ENCODE data around the gene CSGALNACT2. TPM values are rescaled to one million over a fixed set of nuclear protein-coding genes. Genes with fewer than 3 reads are reported as not detected.
"Not testable (repeated sequence)": the region's sequence is repeated elsewhere in the genome, so short reads cannot be mapped to it uniquely, and the experiment has no call there.

CSGALNACT2 gene
- total RNA-seq, 1 experiment from 2014 or later, result 3.6 TPM

- peak overlapping the region; percentile 83 for H2AFZ ChIP-seq (ENCODE audit: low read length)
- peaks cover 36% of the 10 kb centered on the region for H3K79me2 ChIP-seq (ENCODE audit: low read length)
- peak overlapping the region; percentile 53 for H3K9ac ChIP-seq (ENCODE audit: low read length)
- H3K27me3 ChIP-seq (ENCODE audit: low read length), result no peaks in the 10 kb centered on the region
- H3K9me2 ChIP-seq (replicated peaks; ENCODE audit: low read length), result no peaks in the 10 kb centered on the region
- H3K9me3 ChIP-seq (ENCODE audit: low read length), result no peaks in the 10 kb centered on the region
- no TSS peak for BruUV-seq (replicated peaks)
- H3K27ac ChIP-seq (ENCODE audit: low read length), result no peak overlapping the region
- DNase-seq, result peak; percentile 39
- H3K36me3 ChIP-seq (ENCODE audit: low read depth, low read length), result no peaks in the 10 kb centered on the region
- H3K4me1 ChIP-seq (ENCODE audit: insufficient read depth, low read length), result peaks cover 34% of the 10 kb centered on the region
- H3K4me2 ChIP-seq (ENCODE audit: low read length), result peak overlapping the region; percentile 83
- intact Hi-C loops (cut with micrococcal nuclease), result loop anchor here (5.0 kb wide), 1 partner anchor 219 kb away; no protein-coding TSS in a partner anchor
- CTCF ChIA-PET, result interaction anchor here (1.0 kb wide), 1 partner anchor 10 kb away, joined by 8 read pairs; no protein-coding TSS in a partner anchor
- H4K20me1 ChIP-seq (ENCODE audit: low read length), result peaks cover 14% of the 10 kb centered on the region; the same call in 1 of the 2 replicates
- peaks cover 9% of the 10 kb centered on the region for H3F3A ChIP-seq (ENCODE audit: low read length, unreplicated experiment)
- POLR2A ChIA-PET (ENCODE audit: unreplicated experiment), result no interaction called here
- peak; percentile 14 for ATAC-seq
- TF ChIP-seq CTCF (conservative IDR thresholded peaks at IDR 0.05; ENCODE audit: low read depth, low read length) (no peak), EZH2phosphoT487 (IDR thresholded peaks at IDR 0.05; ENCODE audit: borderline replicate concordance, low read length) (no peak), EZH2 (IDR thresholded peaks at IDR 0.05; ENCODE audit: low read length, unreplicated experiment) (no peak)
- H3K4me3 ChIP-seq (ENCODE audit: low read length), result peak overlapping the region; percentile 87
Measured at GRCh38 chr10:43138757-43139241, 554 bp downstream of the CSGALNACT2 start.

GRCh38 chr10:43141421-43141820 lies 3.2 kb downstream of the CSGALNACT2 start:
- Histone ChIP-seq H3K27me3 (ENCODE audit: low read length) (no peaks in the 10 kb centered on the region), H3K9ac (ENCODE audit: low read length) (no peak overlapping the region), H3K9me2 (replicated peaks; ENCODE audit: low read length) (no peaks in the 10 kb centered on the region), H3K9me3 (ENCODE audit: low read length) (no peaks in the 10 kb centered on the region), H3F3A (ENCODE audit: low read length, unreplicated experiment) (peaks cover 9% of the 10 kb centered on the region), H3K27ac (ENCODE audit: low read length) (no peak overlapping the region), H3K4me2 (ENCODE audit: low read length) (no peak overlapping the region), H3K36me3 (ENCODE audit: low read depth, low read length) (no peaks in the 10 kb centered on the region), H2AFZ (ENCODE audit: low read length) (no peak overlapping the region), H3K79me2 (ENCODE audit: low read length) (peaks cover 46% of the 10 kb centered on the region), H3K4me3 (ENCODE audit: low read length) (no peak overlapping the region), H4K20me1 (ENCODE audit: low read length) (peaks cover 14% of the 10 kb centered on the region; the same call in 1 of the 2 replicates), H3K4me1 (ENCODE audit: insufficient read depth, low read length) (peaks cover 24% of the 10 kb centered on the region)
- TF ChIP-seq CTCF (conservative IDR thresholded peaks at IDR 0.05; ENCODE audit: low read depth, low read length) (no peak), EZH2phosphoT487 (IDR thresholded peaks at IDR 0.05; ENCODE audit: borderline replicate concordance, low read length) (no peak), EZH2 (IDR thresholded peaks at IDR 0.05; ENCODE audit: low read length, unreplicated experiment) (no peak)
- no peak for ATAC-seq
- ChIA-PET CTCF (no interaction called here), POLR2A (ENCODE audit: unreplicated experiment) (no interaction called here)
- no TSS peak for BruUV-seq (replicated peaks)
- DNase-seq, result no peak
- intact Hi-C loops (cut with micrococcal nuclease), result loop anchor here (10.0 kb wide), 1 partner anchor 143 kb away; no protein-coding TSS in a partner anchor

GRCh38 chr10:43145311-43145710 lies 7.1 kb downstream of the CSGALNACT2 start:
- Histone ChIP-seq H3K36me3 (ENCODE audit: low read depth, low read length) (no peaks in the 10 kb centered on the region), H2AFZ (ENCODE audit: low read length) (no peak overlapping the region), H4K20me1 (ENCODE audit: low read length) (peaks cover 4% of the 10 kb centered on the region; the same call in 1 of the 2 replicates), H3F3A (ENCODE audit: low read length, unreplicated experiment) (no peaks in the 10 kb centered on the region), H3K9me2 (replicated peaks; ENCODE audit: low read length) (no peaks in the 10 kb centered on the region), H3K9me3 (ENCODE audit: low read length) (no peaks in the 10 kb centered on the region), H3K79me2 (ENCODE audit: low read length) (peaks cover 49% of the 10 kb centered on the region), H3K4me2 (ENCODE audit: low read length) (no peak overlapping the region), H3K4me3 (ENCODE audit: low read length) (no peak overlapping the region), H3K9ac (ENCODE audit: low read length) (no peak overlapping the region), H3K27ac (ENCODE audit: low read length) (no peak overlapping the region), H3K27me3 (ENCODE audit: low read length) (no peaks in the 10 kb centered on the region), H3K4me1 (ENCODE audit: insufficient read depth, low read length) (peaks cover 8% of the 10 kb centered on the region)
- CTCF ChIA-PET, result no interaction called here
- ATAC-seq, result no peak
- DNase-seq, result no peak
- BruUV-seq (replicated peaks), result no TSS peak
- intact Hi-C loops (cut with micrococcal nuclease), result loop anchor here (10.0 kb wide), 1 partner anchor 139 kb away; no protein-coding TSS in a partner anchor
- POLR2A ChIA-PET (ENCODE audit: unreplicated experiment), result no interaction called here
- TF ChIP-seq CTCF (conservative IDR thresholded peaks at IDR 0.05; ENCODE audit: low read depth, low read length) (no peak), EZH2 (IDR thresholded peaks at IDR 0.05; ENCODE audit: low read length, unreplicated experiment) (no peak), EZH2phosphoT487 (IDR thresholded peaks at IDR 0.05; ENCODE audit: borderline replicate concordance, low read length) (no peak)

GRCh38 chr10:43145936-43146335 lies 7.7 kb downstream of the CSGALNACT2 start:
- H3K4me3 ChIP-seq (ENCODE audit: low read length); DNase-seq; CTCF ChIA-PET; H3K9me2 ChIP-seq (replicated peaks; ENCODE audit: low read length); H3K9ac ChIP-seq (ENCODE audit: low read length); H4K20me1 ChIP-seq (ENCODE audit: low read length); POLR2A ChIA-PET (ENCODE audit: unreplicated experiment); H3F3A ChIP-seq (ENCODE audit: low read length, unreplicated experiment); H3K27ac ChIP-seq (ENCODE audit: low read length); H3K36me3 ChIP-seq (ENCODE audit: low read depth, low read length); H3K4me1 ChIP-seq (ENCODE audit: insufficient read depth, low read length); BruUV-seq (replicated peaks); H2AFZ ChIP-seq (ENCODE audit: low read length); H3K27me3 ChIP-seq (ENCODE audit: low read length); ATAC-seq; H3K4me2 ChIP-seq (ENCODE audit: low read length); H3K9me3 ChIP-seq (ENCODE audit: low read length): not testable (repeated sequence)
- H3K79me2 ChIP-seq (ENCODE audit: low read length), result peaks cover 50% of the 10 kb centered on the region
- intact Hi-C loops (cut with micrococcal nuclease), result loop anchor here (10.0 kb wide), 1 partner anchor 139 kb away; no protein-coding TSS in a partner anchor
